ENCODE data around the gene SNX20. TPM values are rescaled to one million over a fixed set of nuclear protein-coding genes. Genes with fewer than 3 reads are reported as not detected.
A peak's percentile ranks its signal among the peaks of the same experiment; 100 is the strongest.

Gene SNX20
- total RNA-seq, 1 experiment from 2014 or later = 0.10 TPM

DNA sequence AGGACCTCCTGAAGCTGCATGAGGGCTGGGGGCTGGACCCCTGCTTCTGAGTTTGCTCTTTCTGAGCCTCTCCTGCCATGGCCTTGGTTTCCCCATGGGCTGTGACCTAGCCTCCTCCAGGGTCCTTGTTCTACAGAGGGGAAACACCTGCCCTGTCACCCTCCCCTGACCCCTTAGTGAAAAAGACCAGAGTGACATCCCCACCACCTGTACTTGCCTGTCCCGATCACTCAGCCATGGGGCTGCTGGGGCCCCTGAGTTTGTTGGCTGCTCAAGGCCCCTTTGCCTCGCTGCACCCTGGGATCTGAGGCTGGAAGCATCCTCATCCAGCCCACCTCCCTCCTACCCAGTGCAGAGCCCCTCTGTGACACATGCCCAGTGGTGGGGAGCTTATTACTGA, 13.1 kb upstream of the SNX20 start:
- intact Hi-C loops (cut with micrococcal nuclease; ENCODE audit: unreplicated experiment) = no loop called here
- TF ChIP-seq POLR2AphosphoS5 (IDR thresholded peaks at IDR 0.05; ENCODE audit: low read depth, low read length) = no peak
- TF ChIP-seq, protein P1, sequence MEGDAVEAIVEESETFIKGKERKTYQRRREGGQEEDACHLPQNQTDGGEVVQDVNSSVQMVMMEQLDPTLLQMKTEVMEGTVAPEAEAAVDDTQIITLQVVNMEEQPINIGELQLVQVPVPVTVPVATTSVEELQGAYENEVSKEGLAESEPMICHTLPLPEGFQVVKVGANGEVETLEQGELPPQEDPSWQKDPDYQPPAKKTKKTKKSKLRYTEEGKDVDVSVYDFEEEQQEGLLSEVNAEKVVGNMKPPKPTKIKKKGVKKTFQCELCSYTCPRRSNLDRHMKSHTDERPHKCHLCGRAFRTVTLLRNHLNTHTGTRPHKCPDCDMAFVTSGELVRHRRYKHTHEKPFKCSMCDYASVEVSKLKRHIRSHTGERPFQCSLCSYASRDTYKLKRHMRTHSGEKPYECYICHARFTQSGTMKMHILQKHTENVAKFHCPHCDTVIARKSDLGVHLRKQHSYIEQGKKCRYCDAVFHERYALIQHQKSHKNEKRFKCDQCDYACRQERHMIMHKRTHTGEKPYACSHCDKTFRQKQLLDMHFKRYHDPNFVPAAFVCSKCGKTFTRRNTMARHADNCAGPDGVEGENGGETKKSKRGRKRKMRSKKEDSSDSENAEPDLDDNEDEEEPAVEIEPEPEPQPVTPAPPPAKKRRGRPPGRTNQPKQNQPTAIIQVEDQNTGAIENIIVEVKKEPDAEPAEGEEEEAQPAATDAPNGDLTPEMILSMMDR (IDR thresholded peaks at IDR 0.05) = no peak
- no peak for TF ChIP-seq TCF7L2 (IDR thresholded peaks at IDR 0.05; ENCODE audit: low read depth, low read length)
- TF ChIP-seq, protein P2, sequence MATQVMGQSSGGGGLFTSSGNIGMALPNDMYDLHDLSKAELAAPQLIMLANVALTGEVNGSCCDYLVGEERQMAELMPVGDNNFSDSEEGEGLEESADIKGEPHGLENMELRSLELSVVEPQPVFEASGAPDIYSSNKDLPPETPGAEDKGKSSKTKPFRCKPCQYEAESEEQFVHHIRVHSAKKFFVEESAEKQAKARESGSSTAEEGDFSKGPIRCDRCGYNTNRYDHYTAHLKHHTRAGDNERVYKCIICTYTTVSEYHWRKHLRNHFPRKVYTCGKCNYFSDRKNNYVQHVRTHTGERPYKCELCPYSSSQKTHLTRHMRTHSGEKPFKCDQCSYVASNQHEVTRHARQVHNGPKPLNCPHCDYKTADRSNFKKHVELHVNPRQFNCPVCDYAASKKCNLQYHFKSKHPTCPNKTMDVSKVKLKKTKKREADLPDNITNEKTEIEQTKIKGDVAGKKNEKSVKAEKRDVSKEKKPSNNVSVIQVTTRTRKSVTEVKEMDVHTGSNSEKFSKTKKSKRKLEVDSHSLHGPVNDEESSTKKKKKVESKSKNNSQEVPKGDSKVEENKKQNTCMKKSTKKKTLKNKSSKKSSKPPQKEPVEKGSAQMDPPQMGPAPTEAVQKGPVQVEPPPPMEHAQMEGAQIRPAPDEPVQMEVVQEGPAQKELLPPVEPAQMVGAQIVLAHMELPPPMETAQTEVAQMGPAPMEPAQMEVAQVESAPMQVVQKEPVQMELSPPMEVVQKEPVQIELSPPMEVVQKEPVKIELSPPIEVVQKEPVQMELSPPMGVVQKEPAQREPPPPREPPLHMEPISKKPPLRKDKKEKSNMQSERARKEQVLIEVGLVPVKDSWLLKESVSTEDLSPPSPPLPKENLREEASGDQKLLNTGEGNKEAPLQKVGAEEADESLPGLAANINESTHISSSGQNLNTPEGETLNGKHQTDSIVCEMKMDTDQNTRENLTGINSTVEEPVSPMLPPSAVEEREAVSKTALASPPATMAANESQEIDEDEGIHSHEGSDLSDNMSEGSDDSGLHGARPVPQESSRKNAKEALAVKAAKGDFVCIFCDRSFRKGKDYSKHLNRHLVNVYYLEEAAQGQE (IDR thresholded peaks at IDR 0.05; ENCODE audit: insufficient read depth in 1 of 2, low read depth in 2 of 2, low read length in 1 of 2) = no peak
- TF ChIP-seq SIN3A (IDR thresholded peaks at IDR 0.05; ENCODE audit: borderline replicate concordance, insufficient read depth, low read depth, low read length) = no peak
- in situ Hi-C loops (cut with HindIII; ENCODE audit: low pct_unique_long_range_greater_than_20kb, low sequenced_read_pairs) = no loop called here
- H3K36me3 ChIP-seq (ENCODE audit: control insufficient read depth, insufficient read depth, low read length) = no peaks in the 10 kb centered on the region
- H3K4me1 ChIP-seq (ENCODE audit: control insufficient read depth, insufficient read depth, low read length) = no peaks in the 10 kb centered on the region
- BruUV-seq (replicated peaks) = no TSS peak
- ATAC-seq (no peak), DNase-seq (ENCODE audit: low read depth, low spot score) (no peak)
- H3K27me3 ChIP-seq (ENCODE audit: control insufficient read depth, insufficient read depth, low read length) = no peaks in the 10 kb centered on the region
- no peak overlapping the region for H3K4me3 ChIP-seq (ENCODE audit: low read depth in 2 of 2, low read length in 2 of 2)
- ChIA-PET CTCF (no interaction called here), POLR2A (no interaction called here)
- H3K9me3 ChIP-seq (ENCODE audit: control insufficient read depth, insufficient read depth, low read depth, low read length) = no peaks in the 10 kb centered on the region
- no peak overlapping the region for H3K27ac ChIP-seq (ENCODE audit: low read length)

DNA sequence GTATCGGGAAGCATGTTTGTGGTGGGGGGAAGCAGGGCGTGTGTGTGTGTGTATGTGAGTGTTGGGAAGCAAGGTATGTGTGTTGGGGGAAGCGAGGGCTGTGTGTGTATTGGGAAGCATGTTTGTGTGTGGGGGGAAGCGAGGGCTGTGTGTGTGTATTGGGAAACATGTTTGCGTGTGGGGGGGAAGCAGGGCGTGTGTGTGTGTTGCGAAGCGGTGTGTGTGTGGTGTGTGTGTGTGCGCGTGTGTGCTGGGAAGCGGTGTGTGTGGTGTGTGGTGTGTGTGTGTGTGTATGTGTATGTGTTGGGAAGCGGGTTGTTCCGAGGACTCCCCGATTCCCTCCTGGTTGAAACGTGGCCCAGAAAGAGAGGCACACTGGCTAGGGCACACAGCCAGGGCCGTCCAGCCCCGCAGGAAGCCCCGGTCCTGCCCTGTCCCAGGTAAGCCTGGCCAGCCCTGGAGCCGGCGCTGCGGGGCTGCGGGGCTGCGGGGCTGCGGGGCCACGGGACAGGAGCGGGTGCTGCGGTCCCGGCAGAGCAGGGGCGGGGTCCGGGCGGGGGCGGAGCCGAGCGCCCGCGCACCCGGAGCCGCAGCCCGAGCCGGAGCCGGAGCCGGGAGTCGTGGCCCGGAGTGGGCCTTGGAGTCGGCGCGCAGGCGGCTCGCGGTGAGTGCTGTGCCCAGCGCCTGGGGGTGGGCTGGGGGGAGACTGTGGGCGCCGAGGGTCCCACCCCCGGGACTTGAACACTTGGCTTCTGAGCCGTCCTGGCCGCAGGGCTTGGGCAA, 12.1 kb upstream of the SNX20 start, which contains the start of gene NOD2:
TSS of gene NOD2 (plus strand) at position 608 of the 783 bp plus-strand sequence. CDS start 5,890 bp downstream, outside the sequence.
- BruUV-seq (replicated peaks) = no TSS peak
- peak; percentile 79 for ATAC-seq
- TF ChIP-seq, protein P2 (IDR thresholded peaks at IDR 0.05; ENCODE audit: insufficient read depth in 1 of 2, low read depth in 2 of 2, low read length in 1 of 2) = no peak
- TF ChIP-seq SIN3A (IDR thresholded peaks at IDR 0.05; ENCODE audit: borderline replicate concordance, insufficient read depth, low read depth, low read length) = no peak
- no peak for TF ChIP-seq TCF7L2 (IDR thresholded peaks at IDR 0.05; ENCODE audit: low read depth, low read length)
- TF ChIP-seq, protein P1 (IDR thresholded peaks at IDR 0.05) = no peak
- no peak for TF ChIP-seq POLR2AphosphoS5 (IDR thresholded peaks at IDR 0.05; ENCODE audit: low read depth, low read length)
- H3K36me3 ChIP-seq (ENCODE audit: control insufficient read depth, insufficient read depth, low read length) = no peaks in the 10 kb centered on the region
- peak within 1 kb of the TSS; percentile 21 to 43 for H3K4me3 ChIP-seq (ENCODE audit: low read depth in 2 of 2, low read length in 2 of 2)
- no peaks in the 10 kb centered on the region for H3K4me1 ChIP-seq (ENCODE audit: control insufficient read depth, insufficient read depth, low read length)
- no peaks in the 10 kb centered on the region for H3K9me3 ChIP-seq (ENCODE audit: control insufficient read depth, insufficient read depth, low read depth, low read length)
- in situ Hi-C loops (cut with HindIII; ENCODE audit: low pct_unique_long_range_greater_than_20kb, low sequenced_read_pairs) = no loop called here
- intact Hi-C loops (cut with micrococcal nuclease; ENCODE audit: unreplicated experiment) = no loop called here
- ChIA-PET CTCF (no interaction called here), POLR2A (no interaction called here)
- H3K27ac ChIP-seq (ENCODE audit: low read length) = no peak within 1 kb of the TSS
- H3K27me3 ChIP-seq (ENCODE audit: control insufficient read depth, insufficient read depth, low read length) = no peaks in the 10 kb centered on the region
- DNase-seq (ENCODE audit: low read depth, low spot score) = no peak
